GM06990 (cell line): ENCODE measurements around the gene CATSPER3.

Experiments
- DNase-seq: peaks from one replicate; pipeline ENCODE4 v3.0.0-alpha.2; 2011; ENCODE audit not compliant: insufficient read length; ENCODE audit errors: extremely low read depth
- H3K27me3 ChIP-seq: replicated peaks from 2 replicates; pipeline ENCODE4 v1.6.0; 2011; ENCODE audit warnings: low read length; ENCODE audit not compliant: control insufficient read depth, insufficient read depth
- H3K36me3 ChIP-seq: 2 replicates; pipeline ENCODE4 v1.5.1; 2011; ENCODE audit warnings: low read length; ENCODE audit not compliant: control insufficient read depth, insufficient read depth
- H3K4me3 ChIP-seq: replicated peaks from 2 replicates; pipeline ENCODE4 v1.5.1; 2011; ENCODE audit warnings: low read depth, mild to moderate bottlenecking, control low read depth, low read length
- CTCF ChIP-seq: IDR thresholded peaks from 2 replicates; pipeline ENCODE4 v1.5.1; 2011; ENCODE audit warnings: low read length, control low read depth, mild to moderate bottlenecking, inconsistent platforms; ENCODE audit not compliant: insufficient read depth, poor library complexity, severe bottlenecking

CATSPER3 gene

DNA sequence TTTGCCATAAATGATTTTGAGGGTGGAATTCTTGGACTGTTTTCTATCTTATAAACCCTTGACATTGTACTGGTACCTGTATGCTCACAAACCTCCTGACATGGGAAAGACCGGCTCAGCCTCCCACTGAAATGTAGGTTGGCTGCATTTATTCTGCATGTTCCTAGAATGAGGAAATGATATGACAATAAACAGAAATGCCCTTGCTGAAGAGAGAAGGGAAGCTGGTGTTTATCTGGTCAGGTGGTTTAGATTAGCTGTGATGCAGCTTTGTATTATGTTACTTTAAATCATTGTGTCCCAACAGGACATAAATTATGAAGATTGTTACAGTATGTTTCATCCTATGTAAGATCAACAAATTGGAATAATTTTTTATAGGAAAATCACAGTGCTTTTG, 23.1 kb upstream of the CATSPER3 start:
- no peak for TF ChIP-seq CTCF
- no peak overlapping the region for H3K4me3 ChIP-seq
- DNase-seq: no peak

DNA sequence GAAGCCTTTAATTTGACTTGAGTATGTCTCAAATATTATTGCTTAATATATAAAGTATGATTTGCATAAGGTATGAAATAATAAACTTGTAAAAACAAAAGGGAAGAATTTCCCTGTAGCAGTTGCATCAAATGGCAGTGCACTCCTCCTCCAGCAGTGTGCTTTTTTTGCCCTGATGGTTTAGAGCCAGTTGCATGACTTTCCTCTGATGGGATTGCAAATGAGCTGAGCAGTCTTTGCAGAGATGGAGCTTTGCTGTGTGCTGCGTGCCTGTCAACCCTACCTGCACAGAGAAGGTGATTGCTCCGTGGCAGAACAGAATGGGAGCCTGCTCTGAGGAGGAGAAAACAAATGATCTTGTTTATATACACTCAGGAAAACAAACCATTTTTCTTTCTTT, 22.7 kb upstream of the CATSPER3 start:
- Histone ChIP-seq H3K36me3 (no peaks in the 10 kb centered on the region), H3K27me3 (no peaks in the 10 kb centered on the region), H3K4me3 (no peak overlapping the region)
- no peak for DNase-seq
- TF ChIP-seq CTCF: no peak

More for the DNA sequence above, 23.1 kb upstream of the CATSPER3 start:
- H3K36me3 ChIP-seq: no peaks in the 10 kb centered on the region
- H3K27me3 ChIP-seq: no peaks in the 10 kb centered on the region

GRCh38 chr5:134948911-134949310, 18.8 kb upstream of the CATSPER3 start:
- DNase-seq: no peak
- Histone ChIP-seq H3K27me3 (no peaks in the 10 kb centered on the region), H3K4me3 (no peak overlapping the region), H3K36me3 (no peaks in the 10 kb centered on the region)
- no peak for TF ChIP-seq CTCF

- no peak overlapping the region for H3K4me3 ChIP-seq
- TF ChIP-seq CTCF: no peak
- no peaks in the 10 kb centered on the region for H3K27me3 ChIP-seq
These were observed 18.4 kb upstream of the CATSPER3 start for GRCh38 chr5:134949316-134949715.

DNA sequence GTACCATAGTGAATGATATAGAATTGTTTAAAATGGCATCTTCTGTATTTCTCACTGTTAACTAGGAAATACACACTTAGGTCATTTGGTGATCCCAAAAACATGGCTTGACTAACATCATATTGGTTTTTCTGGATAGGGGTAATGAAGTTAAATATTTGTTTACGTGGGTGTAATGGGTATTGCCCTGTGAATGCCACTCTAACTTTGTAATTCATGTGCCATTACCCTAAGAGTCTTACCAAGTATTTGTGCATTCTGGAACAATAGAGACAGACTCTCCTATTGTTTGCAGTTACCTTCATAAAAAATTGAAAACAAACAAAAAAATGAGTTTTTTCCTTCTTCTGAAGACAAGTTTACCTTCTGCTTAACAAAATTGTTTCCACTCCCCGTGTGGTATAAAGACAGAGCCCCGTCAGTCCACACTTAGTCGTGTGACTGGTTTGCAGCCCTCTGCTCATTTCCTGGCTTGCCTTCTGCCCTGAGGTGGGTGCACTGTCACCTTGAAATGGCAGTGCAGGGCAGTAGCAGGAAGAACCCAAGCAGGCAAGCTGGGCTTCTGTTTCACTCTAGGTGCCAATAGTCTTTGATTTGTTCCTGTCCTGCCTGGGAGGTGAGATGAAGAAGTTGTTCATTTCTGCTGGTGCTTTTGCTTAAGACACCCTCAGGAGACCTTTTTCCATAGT, 9.6 kb upstream of the CATSPER3 start:
- H3K36me3 ChIP-seq: no peaks in the 10 kb centered on the region; the same call in 1 of the 2 replicates
- H3K27me3 ChIP-seq: no peaks in the 10 kb centered on the region
- TF ChIP-seq CTCF: no peak
- no peak overlapping the region for H3K4me3 ChIP-seq
- no peak for DNase-seq

More at GRCh38 chr5:134949316-134949715, 18.4 kb upstream of the CATSPER3 start:
- no peaks in the 10 kb centered on the region for H3K36me3 ChIP-seq
- DNase-seq: no peak
